ENCODE measurements around the gene FAM169A.
"Not testable (repeated sequence)": the region's sequence is repeated elsewhere in the genome, so short reads cannot be mapped to it uniquely, and the experiment has no call there.

DNA sequence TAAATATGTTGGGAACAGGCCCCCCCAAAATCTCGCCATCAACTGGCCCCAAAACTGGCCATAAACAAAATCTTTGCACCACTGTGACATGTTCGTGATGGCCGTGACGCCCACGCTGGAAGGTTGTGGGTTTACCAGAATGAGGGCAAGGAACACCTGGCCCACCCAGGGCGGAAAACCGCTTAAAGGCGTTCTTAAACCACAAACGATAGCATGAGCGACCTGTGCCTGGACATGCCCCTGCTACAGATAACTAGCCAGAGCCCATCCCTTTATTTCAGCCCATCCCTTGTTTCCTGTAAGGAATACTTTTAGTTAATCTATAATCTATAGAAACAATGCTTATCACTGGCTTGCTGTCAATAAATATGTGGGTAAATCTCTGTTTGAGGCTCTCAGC lies 3.2 kb upstream of the FAM169A start:
- TF ChIP-seq FOS (IDR thresholded peaks at IDR 0.05; ENCODE audit: borderline replicate concordance, insufficient read depth, low read length); MAX (IDR thresholded peaks at IDR 0.05; ENCODE audit: insufficient read depth, insufficient read length); CTCF (IDR thresholded peaks at IDR 0.05; ENCODE audit: extremely low read depth in 1 of 2, insufficient read depth in 1 of 2, low read depth in 1 of 2, low read length in 2 of 2); EZH2 (IDR thresholded peaks at IDR 0.05; ENCODE audit: borderline replicate concordance, low read depth, low read length, severe bottlenecking); POLR2AphosphoS5 (IDR thresholded peaks at IDR 0.05; ENCODE audit: insufficient read depth, low read depth, low read length); POLR2A (IDR thresholded peaks at IDR 0.05; ENCODE audit: low read depth, low read length): not testable (repeated sequence)
